ENCODE data around the gene SMARCD3. TPM values are rescaled to one million over a fixed set of nuclear protein-coding genes. Genes with fewer than 3 reads are reported as not detected.

Gene SMARCD3
- total RNA-seq, 1 experiment from 2014 or later = 4.6 TPM

- no peaks in the 10 kb centered on the region for H3K36me3 ChIP-seq (ENCODE audit: low read depth)
- POLR2A ChIA-PET (ENCODE audit: unreplicated experiment) = no interaction called here
Measured at GRCh38 chr7:151286148-151286547, 37.7 kb upstream of the SMARCD3 start.

DNA sequence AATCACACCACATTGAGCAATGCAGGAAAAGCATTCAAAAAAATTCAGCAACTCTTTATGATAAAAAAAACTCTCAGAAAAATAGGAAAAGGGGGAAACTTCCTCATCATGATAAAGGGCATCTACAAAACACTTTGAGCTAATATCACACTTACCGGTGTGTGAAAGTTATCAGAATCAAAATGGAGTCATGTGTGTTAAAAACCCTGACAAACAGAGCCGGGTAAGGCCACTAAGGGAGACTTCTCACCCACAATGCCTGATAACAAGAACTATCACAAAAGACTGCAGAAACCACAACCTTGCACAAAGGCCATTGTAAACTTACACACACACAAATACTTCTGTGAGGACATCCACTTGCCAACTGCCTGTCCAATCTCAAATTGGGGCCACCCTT lies 34.8 kb upstream of the SMARCD3 start:
- Histone ChIP-seq H3K9me2 (ENCODE audit: insufficient read depth) (no peaks in the 10 kb centered on the region), H3K9me3 (ENCODE audit: insufficient read depth, low read depth) (no peaks in the 10 kb centered on the region; the same call in 1 of the 2 replicates), H3F3A (ENCODE audit: insufficient read depth, low read depth) (no peaks in the 10 kb centered on the region), H2AFZ (no peak overlapping the region), H3K79me2 (ENCODE audit: low read depth) (no peaks in the 10 kb centered on the region), H4K20me1 (ENCODE audit: insufficient read depth) (no peaks in the 10 kb centered on the region), H3K27ac (no peak overlapping the region), H3K36me3 (ENCODE audit: low read depth) (no peaks in the 10 kb centered on the region), H3K4me2 (no peak overlapping the region), H3K4me1 (replicated peaks; ENCODE audit: insufficient read depth) (no peaks in the 10 kb centered on the region), H3K4me3 (no peak overlapping the region), H3K27me3 (ENCODE audit: insufficient read depth, low read depth) (peaks cover 98% of the 10 kb centered on the region)
- no peak for DNase-seq
- BruUV-seq (replicated peaks) = no TSS peak
- intact Hi-C loops (cut with micrococcal nuclease; ENCODE audit: unreplicated experiment) = no loop called here
- CTCF ChIA-PET = no interaction called here
- POLR2A ChIA-PET (ENCODE audit: unreplicated experiment) = no interaction called here
- TF ChIP-seq, protein P1, sequence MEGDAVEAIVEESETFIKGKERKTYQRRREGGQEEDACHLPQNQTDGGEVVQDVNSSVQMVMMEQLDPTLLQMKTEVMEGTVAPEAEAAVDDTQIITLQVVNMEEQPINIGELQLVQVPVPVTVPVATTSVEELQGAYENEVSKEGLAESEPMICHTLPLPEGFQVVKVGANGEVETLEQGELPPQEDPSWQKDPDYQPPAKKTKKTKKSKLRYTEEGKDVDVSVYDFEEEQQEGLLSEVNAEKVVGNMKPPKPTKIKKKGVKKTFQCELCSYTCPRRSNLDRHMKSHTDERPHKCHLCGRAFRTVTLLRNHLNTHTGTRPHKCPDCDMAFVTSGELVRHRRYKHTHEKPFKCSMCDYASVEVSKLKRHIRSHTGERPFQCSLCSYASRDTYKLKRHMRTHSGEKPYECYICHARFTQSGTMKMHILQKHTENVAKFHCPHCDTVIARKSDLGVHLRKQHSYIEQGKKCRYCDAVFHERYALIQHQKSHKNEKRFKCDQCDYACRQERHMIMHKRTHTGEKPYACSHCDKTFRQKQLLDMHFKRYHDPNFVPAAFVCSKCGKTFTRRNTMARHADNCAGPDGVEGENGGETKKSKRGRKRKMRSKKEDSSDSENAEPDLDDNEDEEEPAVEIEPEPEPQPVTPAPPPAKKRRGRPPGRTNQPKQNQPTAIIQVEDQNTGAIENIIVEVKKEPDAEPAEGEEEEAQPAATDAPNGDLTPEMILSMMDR (conservative IDR thresholded peaks at IDR 0.05) = no peak
- TF ChIP-seq EZH2 (IDR thresholded peaks at IDR 0.05; ENCODE audit: low read depth) = no peak

More at GRCh38 chr7:151286148-151286547, 37.7 kb upstream of the SMARCD3 start:
- no TSS peak for BruUV-seq (replicated peaks)
- Histone ChIP-seq H3K4me3 (no peak overlapping the region), H3K4me1 (replicated peaks; ENCODE audit: insufficient read depth) (no peaks in the 10 kb centered on the region), H2AFZ (no peak overlapping the region), H4K20me1 (ENCODE audit: insufficient read depth) (no peaks in the 10 kb centered on the region), H3K27me3 (ENCODE audit: insufficient read depth, low read depth) (peaks cover 95% of the 10 kb centered on the region), H3K4me2 (no peak overlapping the region), H3K9me2 (ENCODE audit: insufficient read depth) (no peaks in the 10 kb centered on the region), H3K79me2 (ENCODE audit: low read depth) (no peaks in the 10 kb centered on the region), H3K27ac (no peak overlapping the region), H3K9me3 (ENCODE audit: insufficient read depth, low read depth) (no peaks in the 10 kb centered on the region; the same call in 1 of the 2 replicates), H3F3A (ENCODE audit: insufficient read depth, low read depth) (no peaks in the 10 kb centered on the region)
- CTCF ChIA-PET = no interaction called here
- no peak for DNase-seq
- intact Hi-C loops (cut with micrococcal nuclease; ENCODE audit: unreplicated experiment) = no loop called here
- TF ChIP-seq EZH2 (IDR thresholded peaks at IDR 0.05; ENCODE audit: low read depth) = no peak
- TF ChIP-seq, protein P1 (conservative IDR thresholded peaks at IDR 0.05) = no peak

DNA sequence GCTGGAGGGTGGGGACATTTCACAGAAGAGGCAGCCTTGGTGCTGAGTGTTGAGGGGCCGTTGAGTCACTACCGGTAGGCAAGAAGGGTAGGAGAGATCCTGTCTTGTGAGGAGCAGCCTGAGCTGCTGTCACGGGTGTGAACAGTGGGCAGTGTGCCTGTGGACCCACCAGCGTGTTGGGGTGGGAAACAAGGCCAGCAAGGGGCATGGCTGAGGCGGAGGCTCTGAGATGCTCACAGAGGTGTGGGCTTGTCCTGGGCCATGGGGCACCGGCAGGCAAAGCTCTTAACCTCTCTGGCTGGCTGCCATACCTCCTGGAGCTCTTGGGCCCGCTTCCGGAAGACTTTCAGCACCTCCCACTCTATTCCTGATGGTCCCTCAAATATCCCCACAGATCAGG lies 33.6 kb upstream of the SMARCD3 start:
- TF ChIP-seq, protein P1 (conservative IDR thresholded peaks at IDR 0.05) = no peak
- no peak for TF ChIP-seq EZH2 (IDR thresholded peaks at IDR 0.05; ENCODE audit: low read depth)
- H3K9me3 ChIP-seq (ENCODE audit: insufficient read depth, low read depth) = no peaks in the 10 kb centered on the region; the same call in 1 of the 2 replicates
- no peaks in the 10 kb centered on the region for H3K79me2 ChIP-seq (ENCODE audit: low read depth)
- no peak overlapping the region for H3K4me3 ChIP-seq
- no peak overlapping the region for H3K4me2 ChIP-seq
- H4K20me1 ChIP-seq (ENCODE audit: insufficient read depth) = no peaks in the 10 kb centered on the region
- intact Hi-C loops (cut with micrococcal nuclease; ENCODE audit: unreplicated experiment) = no loop called here
- H3K27me3 ChIP-seq (ENCODE audit: insufficient read depth, low read depth) = peaks cover 98% of the 10 kb centered on the region
- H3K36me3 ChIP-seq (ENCODE audit: low read depth) = no peaks in the 10 kb centered on the region
- BruUV-seq (replicated peaks) = no TSS peak
- no peaks in the 10 kb centered on the region for H3K4me1 ChIP-seq (replicated peaks; ENCODE audit: insufficient read depth)
- POLR2A ChIA-PET (ENCODE audit: unreplicated experiment) = no interaction called here
- CTCF ChIA-PET = interaction anchor here (1.0 kb wide), 1 partner anchor 296 kb away, joined by 3 read pairs; no protein-coding TSS in a partner anchor
- H3K9me2 ChIP-seq (ENCODE audit: insufficient read depth) = no peaks in the 10 kb centered on the region
- no peak overlapping the region for H3K27ac ChIP-seq
- H2AFZ ChIP-seq = no peak overlapping the region
- no peak for DNase-seq
- H3F3A ChIP-seq (ENCODE audit: insufficient read depth, low read depth) = no peaks in the 10 kb centered on the region
